GM20431 (cell line): ENCODE results near the gene YWHAB.

ENCODE experiments used
- in situ Hi-C: fragments of 300-500 bp; cut with MseI, MboI; formaldehyde crosslinking; loops from one replicate; pipeline ENCODE4 v1.15.0; 2020; ENCODE audit warnings: low sequenced_read_pairs; ENCODE audit not compliant: unreplicated experiment

YWHAB gene

GRCh38 chr20:44910690-44911262 is 25.3 kb downstream of the YWHAB start:
- in situ Hi-C loops = no loop called here

GRCh38 chr20:44911264-44911921 is 25.9 kb downstream of the YWHAB start:
- in situ Hi-C loops = no loop called here

GRCh38 chr20:44912189-44912588 is 26.7 kb downstream of the YWHAB start:
- in situ Hi-C loops = no loop called here

- in situ Hi-C loops = no loop called here
These were observed 29.4 kb downstream of the YWHAB start for GRCh38 chr20:44914924-44915323.

GRCh38 chr20:44916586-44916985 is 31.1 kb downstream of the YWHAB start:
- in situ Hi-C loops = no loop called here

GRCh38 chr20:44917399-44917798 is 31.9 kb downstream of the YWHAB start:
- in situ Hi-C loops = no loop called here

GRCh38 chr20:44918342-44918741 is 32.8 kb downstream of the YWHAB start:
- in situ Hi-C loops = no loop called here

GRCh38 chr20:44918761-44919160 is 33.3 kb downstream of the YWHAB start:
- in situ Hi-C loops = no loop called here

- in situ Hi-C loops = no loop called here
These were observed 35.9 kb downstream of the YWHAB start for GRCh38 chr20:44921447-44921846.

- in situ Hi-C loops = no loop called here
These were observed 39.0 kb downstream of the YWHAB start for GRCh38 chr20:44924541-44924940.

GRCh38 chr20:44928595-44928994 is 43.1 kb downstream of the YWHAB start:
- in situ Hi-C loops = no loop called here

- in situ Hi-C loops = no loop called here
These were observed 45.1 kb downstream of the YWHAB start for GRCh38 chr20:44930517-44931168.

- in situ Hi-C loops = no loop called here
These were observed 46.4 kb downstream of the YWHAB start for GRCh38 chr20:44931911-44932310.

- in situ Hi-C loops = no loop called here
These were observed 47.4 kb downstream of the YWHAB start for GRCh38 chr20:44932916-44933315.

GRCh38 chr20:44936510-44936909 is 51.0 kb downstream of the YWHAB start:
- in situ Hi-C loops = no loop called here

GRCh38 chr20:44938637-44939036 is 53.1 kb downstream of the YWHAB start:
- in situ Hi-C loops = no loop called here

GRCh38 chr20:44941120-44941691 is 55.7 kb downstream of the YWHAB start:
- in situ Hi-C loops = no loop called here

- in situ Hi-C loops = no loop called here
These were observed 56.9 kb downstream of the YWHAB start for GRCh38 chr20:44942264-44942973.

- in situ Hi-C loops = no loop called here
These were observed 58.3 kb downstream of the YWHAB start for GRCh38 chr20:44943828-44944227.

- in situ Hi-C loops = no loop called here
These were observed 59.8 kb downstream of the YWHAB start for GRCh38 chr20:44945261-44945660.
